WI38 (cell line): ENCODE measurements around the gene EEF1AKMT2.
"Not testable (repeated sequence)": the region's sequence is repeated elsewhere in the genome, so short reads cannot be mapped to it uniquely, and the experiment has no call there.

ENCODE experiments used
- H3K4me3 ChIP-seq: 2 replicates; pipeline ENCODE4 v1.5.1; 2011; ENCODE audit warnings: low read depth, mild to moderate bottlenecking, control low read depth, low read length
- TF ChIP-seq, protein P1 (sequence below): IDR thresholded peaks from 2 replicates; pipeline ENCODE4 v1.5.1; 2012; ENCODE audit warnings: low read depth, mild to moderate bottlenecking, control low read depth, low read length

The EEF1AKMT2 gene

DNA sequence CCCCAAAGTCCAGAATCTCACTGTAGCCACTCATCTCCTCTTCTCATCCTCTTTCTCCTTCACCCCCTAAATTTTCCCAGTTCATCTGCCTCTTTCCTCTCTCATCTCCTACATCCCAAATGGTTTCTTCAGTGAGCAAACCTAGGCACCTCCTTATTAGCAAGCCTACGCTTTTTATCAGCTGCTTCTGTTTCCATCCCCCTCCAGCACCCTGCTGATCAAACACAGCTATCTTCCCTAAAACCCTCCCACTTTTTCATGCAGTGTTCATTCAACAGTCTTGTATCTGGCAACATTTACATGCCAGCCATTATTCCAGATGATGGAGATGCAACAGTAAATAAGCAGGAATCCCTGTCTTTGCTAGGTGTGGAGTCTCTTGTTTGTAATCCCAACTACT, 6.7 kb upstream of the EEF1AKMT2 start:
- TF ChIP-seq, protein P1, sequence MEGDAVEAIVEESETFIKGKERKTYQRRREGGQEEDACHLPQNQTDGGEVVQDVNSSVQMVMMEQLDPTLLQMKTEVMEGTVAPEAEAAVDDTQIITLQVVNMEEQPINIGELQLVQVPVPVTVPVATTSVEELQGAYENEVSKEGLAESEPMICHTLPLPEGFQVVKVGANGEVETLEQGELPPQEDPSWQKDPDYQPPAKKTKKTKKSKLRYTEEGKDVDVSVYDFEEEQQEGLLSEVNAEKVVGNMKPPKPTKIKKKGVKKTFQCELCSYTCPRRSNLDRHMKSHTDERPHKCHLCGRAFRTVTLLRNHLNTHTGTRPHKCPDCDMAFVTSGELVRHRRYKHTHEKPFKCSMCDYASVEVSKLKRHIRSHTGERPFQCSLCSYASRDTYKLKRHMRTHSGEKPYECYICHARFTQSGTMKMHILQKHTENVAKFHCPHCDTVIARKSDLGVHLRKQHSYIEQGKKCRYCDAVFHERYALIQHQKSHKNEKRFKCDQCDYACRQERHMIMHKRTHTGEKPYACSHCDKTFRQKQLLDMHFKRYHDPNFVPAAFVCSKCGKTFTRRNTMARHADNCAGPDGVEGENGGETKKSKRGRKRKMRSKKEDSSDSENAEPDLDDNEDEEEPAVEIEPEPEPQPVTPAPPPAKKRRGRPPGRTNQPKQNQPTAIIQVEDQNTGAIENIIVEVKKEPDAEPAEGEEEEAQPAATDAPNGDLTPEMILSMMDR: no peak
- no peak overlapping the region for H3K4me3 ChIP-seq

DNA sequence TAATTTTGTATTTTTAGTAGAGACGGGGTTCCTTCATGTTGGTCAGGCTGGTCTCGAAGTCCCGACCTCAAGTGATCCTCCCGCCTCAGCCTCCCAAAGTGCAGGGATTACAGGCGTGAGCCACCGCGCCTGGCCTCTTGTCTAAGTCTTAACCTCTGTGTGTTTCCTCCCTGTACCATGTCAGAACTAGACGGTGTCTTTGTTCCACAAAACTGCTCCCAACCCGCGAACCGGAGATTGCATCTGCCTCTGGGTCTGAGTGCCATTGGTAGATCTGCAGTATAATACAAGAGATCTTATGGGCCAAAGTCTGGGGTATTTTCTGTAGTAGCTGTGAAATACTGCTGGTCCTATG, 1.3 kb upstream of the EEF1AKMT2 start:
- no peak overlapping the region for H3K4me3 ChIP-seq
- TF ChIP-seq, protein P1: no peak

DNA sequence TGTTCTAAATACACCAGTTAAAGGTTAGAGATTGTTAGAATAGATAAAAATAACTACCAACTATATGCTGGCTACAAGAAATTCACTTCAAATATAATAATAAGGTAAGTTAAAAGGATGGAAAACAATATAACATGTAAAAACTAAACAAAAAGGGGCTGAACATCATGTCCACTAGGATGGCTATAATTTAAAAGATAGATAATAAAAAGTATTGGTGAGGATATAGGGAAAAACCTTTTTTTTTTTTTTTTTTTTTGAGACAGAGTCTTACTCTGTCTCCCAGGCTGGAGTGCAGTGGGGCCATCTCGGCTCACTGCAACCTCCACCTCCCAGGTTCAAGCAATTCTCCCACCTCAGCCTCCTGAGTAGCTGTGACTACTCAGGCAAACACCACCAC, 8.8 kb downstream of the EEF1AKMT2 start:
- not testable (repeated sequence) for H3K4me3 ChIP-seq

DNA sequence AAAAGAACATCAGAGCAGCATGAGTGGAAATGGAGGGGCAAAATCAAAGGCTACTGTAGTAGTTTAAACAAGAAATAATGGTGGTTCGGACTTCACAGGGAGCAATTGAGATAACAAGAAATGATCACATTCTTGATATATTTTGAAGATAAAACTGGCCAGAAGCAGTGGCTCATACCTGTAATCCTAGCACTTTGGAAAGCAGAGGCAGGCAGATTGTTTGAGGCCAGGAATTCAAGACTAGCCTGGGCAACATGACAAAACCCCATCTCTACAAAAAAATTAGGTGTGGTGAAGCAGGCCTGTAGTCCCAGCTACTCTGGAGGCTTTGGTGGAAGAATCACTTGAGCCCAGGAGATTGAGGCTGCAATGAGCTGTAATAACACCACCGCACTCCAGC, 22.9 kb downstream of the EEF1AKMT2 start:
- no peak overlapping the region for H3K4me3 ChIP-seq
- TF ChIP-seq, protein P1: no peak

DNA sequence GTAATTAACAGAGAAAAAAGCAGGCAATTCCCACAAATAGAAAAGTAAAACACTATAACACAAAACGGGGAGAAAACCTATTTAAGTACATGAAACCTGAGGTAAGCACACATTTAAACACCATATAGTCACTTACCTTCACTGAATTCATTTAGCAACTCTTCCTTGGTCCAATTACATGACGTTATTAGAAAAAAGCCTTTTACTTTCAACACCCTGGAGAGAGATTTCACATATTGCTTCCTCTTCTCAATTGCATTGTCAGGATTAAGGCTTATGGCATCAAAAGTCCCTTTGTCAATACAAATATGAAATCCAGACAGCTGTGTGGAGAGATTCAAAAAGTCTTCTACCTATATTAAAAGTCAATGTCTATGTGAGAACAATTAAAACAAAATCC, 26.4 kb downstream of the EEF1AKMT2 start:
- TF ChIP-seq, protein P1: no peak
- no peak overlapping the region for H3K4me3 ChIP-seq

DNA sequence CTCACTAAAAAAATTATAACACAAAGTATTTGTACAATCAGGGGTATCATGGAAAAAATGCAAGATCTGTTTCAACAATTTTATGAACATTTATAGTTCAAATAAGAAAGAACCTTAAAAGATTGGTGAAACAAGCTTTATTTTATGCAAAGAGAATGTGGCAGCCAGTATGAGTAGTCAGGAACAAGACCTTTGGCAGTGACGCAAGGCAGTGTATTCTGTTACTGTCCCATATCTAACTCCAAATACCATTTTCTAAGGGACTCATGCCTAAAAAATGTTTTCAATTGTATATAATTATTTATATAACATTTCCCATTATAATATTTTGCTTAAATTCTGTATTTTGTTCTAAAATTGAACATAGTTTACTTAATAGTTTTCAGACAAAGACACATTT, 28.4 kb downstream of the EEF1AKMT2 start:
- H3K4me3 ChIP-seq: no peak overlapping the region
- TF ChIP-seq, protein P1: no peak

DNA sequence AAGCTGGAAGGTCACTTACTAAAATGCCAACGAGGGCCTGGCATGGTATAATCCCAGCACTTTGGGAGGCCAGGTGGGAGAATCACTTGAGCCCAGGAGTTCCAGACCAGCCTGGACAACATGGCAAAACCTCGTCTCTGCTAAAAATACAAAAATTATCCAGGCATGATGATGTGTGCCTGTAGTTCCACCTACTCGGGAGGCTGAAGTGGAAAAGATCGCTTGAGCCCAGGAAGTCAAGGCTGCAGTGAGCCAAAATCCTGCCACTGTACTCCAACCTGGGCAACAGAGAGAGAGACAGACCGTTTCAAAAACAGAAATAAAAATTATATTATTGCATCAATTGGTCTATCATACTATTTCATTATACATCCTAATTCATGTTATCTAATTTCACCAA, 29.4 kb downstream of the EEF1AKMT2 start:
- H3K4me3 ChIP-seq: no peak overlapping the region
- TF ChIP-seq, protein P1: no peak

DNA sequence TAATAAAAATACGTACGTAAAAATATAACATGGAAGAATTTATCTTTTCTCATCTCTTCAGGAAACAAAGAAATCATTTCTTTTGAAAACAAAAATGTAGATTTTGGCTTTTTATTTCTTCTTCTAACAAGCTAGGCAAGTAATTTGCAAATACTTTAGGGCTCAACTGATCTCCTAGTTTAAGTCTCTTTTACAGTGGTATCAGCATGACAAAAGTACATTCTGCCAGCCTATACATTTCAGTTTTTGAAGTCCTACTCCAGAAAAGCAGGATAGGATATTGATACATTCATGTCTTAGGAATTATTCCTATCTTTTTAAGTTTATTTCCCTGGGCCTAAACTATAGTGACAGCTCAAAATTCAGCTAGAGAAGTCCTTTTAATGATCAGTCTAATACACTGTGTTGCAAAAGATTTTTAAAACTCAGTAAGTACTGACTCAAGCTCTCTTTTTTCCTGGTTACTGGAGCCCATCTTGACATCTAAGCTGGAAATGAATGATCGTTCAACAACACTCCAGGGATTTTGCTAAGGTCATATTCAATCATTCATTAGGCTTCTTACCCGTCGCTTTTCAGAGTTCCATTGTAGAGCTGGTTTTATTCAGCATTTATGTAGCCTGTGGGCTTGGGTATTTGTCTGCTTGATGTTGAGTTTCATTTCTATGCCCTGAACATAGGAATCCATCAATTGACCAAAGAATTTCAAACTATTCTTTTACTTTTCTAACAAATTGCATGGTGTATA, 35.4 kb downstream of the EEF1AKMT2 start:
- TF ChIP-seq, protein P1: no peak
- no peak overlapping the region for H3K4me3 ChIP-seq
